ENCODE data around the gene KCNJ13.

KCNJ13 gene

DNA sequence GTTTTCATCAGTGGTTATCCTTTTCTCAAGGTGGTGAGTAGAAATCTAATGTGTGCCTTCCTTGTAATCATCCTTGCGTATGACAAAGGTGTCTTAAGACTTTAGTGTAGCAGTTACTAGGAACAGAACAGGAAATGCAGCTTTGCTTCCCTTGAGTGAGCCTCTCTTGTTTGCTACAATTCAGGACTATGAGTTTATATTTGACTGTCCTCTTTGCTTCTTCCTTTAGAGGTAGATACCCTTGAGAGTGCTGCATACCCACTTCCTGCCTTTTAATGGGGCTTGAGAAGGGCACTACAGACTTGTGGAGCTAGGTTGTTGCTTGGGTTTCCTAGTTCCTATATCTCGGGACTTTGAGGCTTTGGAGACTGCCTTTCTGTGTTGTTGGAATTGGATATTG lies 3.8 kb downstream of the KCNJ13 start:
- no peak overlapping the region for H3K4me3 ChIP-seq (ENCODE audit: low read depth, low read length)
- DNase-seq (ENCODE audit: low read depth) = peak; percentile 72
- TF ChIP-seq, protein P1, sequence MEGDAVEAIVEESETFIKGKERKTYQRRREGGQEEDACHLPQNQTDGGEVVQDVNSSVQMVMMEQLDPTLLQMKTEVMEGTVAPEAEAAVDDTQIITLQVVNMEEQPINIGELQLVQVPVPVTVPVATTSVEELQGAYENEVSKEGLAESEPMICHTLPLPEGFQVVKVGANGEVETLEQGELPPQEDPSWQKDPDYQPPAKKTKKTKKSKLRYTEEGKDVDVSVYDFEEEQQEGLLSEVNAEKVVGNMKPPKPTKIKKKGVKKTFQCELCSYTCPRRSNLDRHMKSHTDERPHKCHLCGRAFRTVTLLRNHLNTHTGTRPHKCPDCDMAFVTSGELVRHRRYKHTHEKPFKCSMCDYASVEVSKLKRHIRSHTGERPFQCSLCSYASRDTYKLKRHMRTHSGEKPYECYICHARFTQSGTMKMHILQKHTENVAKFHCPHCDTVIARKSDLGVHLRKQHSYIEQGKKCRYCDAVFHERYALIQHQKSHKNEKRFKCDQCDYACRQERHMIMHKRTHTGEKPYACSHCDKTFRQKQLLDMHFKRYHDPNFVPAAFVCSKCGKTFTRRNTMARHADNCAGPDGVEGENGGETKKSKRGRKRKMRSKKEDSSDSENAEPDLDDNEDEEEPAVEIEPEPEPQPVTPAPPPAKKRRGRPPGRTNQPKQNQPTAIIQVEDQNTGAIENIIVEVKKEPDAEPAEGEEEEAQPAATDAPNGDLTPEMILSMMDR (IDR thresholded peaks at IDR 0.05; ENCODE audit: insufficient read depth, low read depth, low read length, missing control alignments) = no peak

GRCh38 chr2:232771870-232772269 lies 4.5 kb downstream of the KCNJ13 start:
- H3K4me3 ChIP-seq (ENCODE audit: low read depth, low read length) = no peak overlapping the region
- no peak for DNase-seq (ENCODE audit: low read depth)
- TF ChIP-seq, protein P1 (IDR thresholded peaks at IDR 0.05; ENCODE audit: insufficient read depth, low read depth, low read length, missing control alignments) = no peak

GRCh38 chr2:232770207-232770606 lies 6.2 kb downstream of the KCNJ13 start:
- no peak for DNase-seq (ENCODE audit: low read depth)
- TF ChIP-seq, protein P1 (IDR thresholded peaks at IDR 0.05; ENCODE audit: insufficient read depth, low read depth, low read length, missing control alignments) = no peak
- no peak overlapping the region for H3K4me3 ChIP-seq (ENCODE audit: low read depth, low read length)

DNA sequence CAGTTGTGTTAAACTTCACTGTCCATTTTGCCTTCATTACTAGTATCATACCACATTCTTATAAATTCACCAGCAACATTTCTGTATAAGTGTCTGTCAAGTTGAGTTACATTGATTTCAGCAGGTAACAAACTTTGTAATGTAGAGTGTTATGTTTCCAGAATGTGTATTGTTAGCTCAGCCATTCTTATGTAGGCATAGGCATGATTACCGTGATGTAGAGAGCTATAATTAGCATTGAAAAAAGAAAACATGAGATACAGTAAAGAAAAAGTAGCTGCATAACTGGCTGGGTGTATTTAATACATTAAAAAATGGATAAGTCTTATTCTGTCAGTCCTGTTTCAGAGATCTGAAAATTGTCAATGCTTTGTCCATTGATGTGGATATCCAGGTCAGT lies 8.5 kb downstream of the KCNJ13 start:
- no peak overlapping the region for H3K4me3 ChIP-seq (ENCODE audit: low read depth, low read length)
- TF ChIP-seq, protein P1 (IDR thresholded peaks at IDR 0.05; ENCODE audit: insufficient read depth, low read depth, low read length, missing control alignments) = no peak
- DNase-seq (ENCODE audit: low read depth) = no peak

DNA sequence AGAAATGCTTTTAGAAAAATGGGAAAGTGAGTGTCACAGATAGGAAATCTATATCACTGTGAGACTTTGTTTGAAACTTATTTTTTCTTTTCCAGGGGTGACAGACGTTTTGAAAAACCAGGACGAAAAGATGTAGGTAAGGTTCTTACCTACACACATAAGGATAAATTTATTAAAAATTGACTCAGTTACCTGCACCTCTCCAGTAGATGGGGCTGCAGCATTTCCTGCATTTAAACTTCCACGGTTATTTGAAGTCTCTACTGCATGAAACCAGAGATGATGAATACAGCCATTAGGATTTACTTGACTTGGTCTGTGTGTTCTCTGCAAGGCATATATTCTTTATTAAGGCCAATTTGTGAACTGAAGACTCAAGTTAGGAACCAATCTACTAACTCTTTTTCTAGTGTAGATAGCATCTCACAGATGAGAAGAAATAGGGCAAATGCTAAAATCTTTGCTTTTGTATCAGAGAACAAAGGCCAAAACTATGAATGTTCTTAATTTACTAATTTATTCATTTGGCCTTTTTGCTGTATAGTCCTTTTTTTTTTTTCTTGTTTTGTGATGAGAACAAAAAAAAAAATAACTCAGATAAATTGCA lies 15.0 kb downstream of the KCNJ13 start:
- TF ChIP-seq, protein P1 (IDR thresholded peaks at IDR 0.05; ENCODE audit: insufficient read depth, low read depth, low read length, missing control alignments) = peak; percentile 52
- H3K4me3 ChIP-seq (ENCODE audit: low read depth, low read length) = no peak overlapping the region
- peak; percentile 53 for DNase-seq (ENCODE audit: low read depth)

DNA sequence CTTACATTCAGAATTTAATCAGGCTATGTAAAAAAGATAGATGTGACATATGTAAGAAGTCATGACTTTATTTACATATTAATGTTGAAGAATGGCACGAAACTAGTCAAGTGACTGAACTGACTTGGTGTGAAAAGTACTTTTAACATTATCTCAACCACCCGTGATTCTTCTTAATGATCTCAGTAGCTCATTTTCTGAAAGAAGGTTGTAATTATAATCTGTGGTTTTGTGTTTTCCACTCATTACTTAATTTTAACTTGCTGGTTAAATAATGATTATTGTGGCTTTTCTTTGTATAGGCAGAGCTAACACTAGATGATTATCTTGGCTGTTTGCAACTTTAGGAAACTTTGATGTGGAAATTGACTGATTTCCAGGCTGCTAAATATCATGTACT lies 18.5 kb downstream of the KCNJ13 start:
- no peak for DNase-seq (ENCODE audit: low read depth)
- H3K4me3 ChIP-seq (ENCODE audit: low read depth, low read length) = no peak overlapping the region
- TF ChIP-seq, protein P1 (IDR thresholded peaks at IDR 0.05; ENCODE audit: insufficient read depth, low read depth, low read length, missing control alignments) = no peak

GRCh38 chr2:232750135-232750671 lies 26.2 kb downstream of the KCNJ13 start:
- no peak for DNase-seq (ENCODE audit: low read depth)
- TF ChIP-seq, protein P1 (IDR thresholded peaks at IDR 0.05; ENCODE audit: insufficient read depth, low read depth, low read length, missing control alignments) = no peak
- H3K4me3 ChIP-seq (ENCODE audit: low read depth, low read length) = no peak overlapping the region

Data from GM12865 (cell line).